WTC11 (cell line): ENCODE results near the gene BMP4. TPM values are rescaled to one million over a fixed set of nuclear protein-coding genes. Genes with fewer than 3 reads are reported as not detected.

ENCODE experiments used
- ATAC-seq: fragments of 200-7000 bp; cut with Tn5 transposase; 2 replicates; pipeline ENCODE4 v1.10.0; 2021; ENCODE audit warnings: mild to moderate bottlenecking, moderate library complexity
- CTCF ChIA-PET: fragments of 300-600 bp; sonication (Branson Sonifier 250); formaldehyde crosslinking; loops from one replicate; lab custom pipeline; 2021; ENCODE audit warnings: antibody characterized with exemption; lab: Charles Lee
- POLR2A ChIA-PET: fragments of 350-600 bp; sonication (Branson Sonifier 250); formaldehyde crosslinking; loops from one replicate; lab custom pipeline; 2021; ENCODE audit warnings: antibody characterized with exemption; lab: Charles Lee
- DNase-seq: peaks from one replicate; pipeline ENCODE4 v3.0.0; 2021; ENCODE audit warnings: low spot score
- H3K27ac Mint-ChIP-seq: 2 replicates; pipeline ENCODE4 v1.8.0; 2021; ENCODE audit warnings: mixed read lengths
- H3K27me3 Mint-ChIP-seq: 2 replicates; pipeline ENCODE4 v1.8.0; 2021; ENCODE audit warnings: low read depth, mild to moderate bottlenecking, moderate library complexity, mixed read lengths
- H3K36me3 Mint-ChIP-seq: 2 replicates; pipeline ENCODE4 v1.8.0; 2021; ENCODE audit warnings: mixed read lengths
- H3K4me1 Mint-ChIP-seq: 2 replicates; pipeline ENCODE4 v1.8.0; 2022; ENCODE audit warnings: mixed read lengths
- H3K4me3 Mint-ChIP-seq: 2 replicates; pipeline ENCODE4 v1.8.0; 2021; ENCODE audit warnings: mild to moderate bottlenecking, moderate library complexity, mixed read lengths
- H3K9me3 Mint-ChIP-seq: 2 replicates; pipeline ENCODE4 v1.8.0; 2021; ENCODE audit warnings: mixed read lengths
- EMX1 ChIP-seq: fragments of 250-450 bp; sonication (Bioruptor Pico); IDR thresholded peaks from 2 replicates; pipeline ENCODE4 v1.8.0; 2021; ENCODE audit warnings: mild to moderate bottlenecking
- ETV6 ChIP-seq: sonication (generic); formaldehyde crosslinking; IDR thresholded peaks from 2 replicates; pipeline ENCODE4 v1.8.1; 2022; ENCODE audit warnings: mild to moderate bottlenecking, missing genetic modification reagents
- JAZF1 ChIP-seq: fragments of 250-450 bp; sonication (Bioruptor Pico); IDR thresholded peaks from 2 replicates; pipeline ENCODE4 v1.9.0; 2021; ENCODE audit warnings: moderate library complexity, mild to moderate bottlenecking, inconsistent platforms
- MAX ChIP-seq: sonication (generic); formaldehyde crosslinking; IDR thresholded peaks from 2 replicates; pipeline ENCODE4 v1.8.0; 2022; ENCODE audit warnings: mild to moderate bottlenecking, missing genetic modification reagents
- MXD4 ChIP-seq: fragments of 250-450 bp; sonication (Bioruptor Pico); IDR thresholded peaks from 2 replicates; pipeline ENCODE4 v1.8.0; 2021; ENCODE audit warnings: mild to moderate bottlenecking, moderate library complexity, borderline replicate concordance
- USF1 ChIP-seq: sonication (generic); formaldehyde crosslinking; IDR thresholded peaks from 2 replicates; pipeline ENCODE4 v1.8.0; 2022; ENCODE audit warnings: mild to moderate bottlenecking, missing genetic modification reagents
- ZBTB43 ChIP-seq: sonication (generic); formaldehyde crosslinking; IDR thresholded peaks from 2 replicates; pipeline ENCODE4 v1.8.1; 2023; ENCODE audit warnings: mild to moderate bottlenecking, missing genetic modification reagents
- ZNF232 ChIP-seq: sonication (generic); formaldehyde crosslinking; IDR thresholded peaks from 2 replicates; pipeline ENCODE4 v1.8.0; 2022; ENCODE audit warnings: mild to moderate bottlenecking, missing genetic modification reagents
- ZNF263 ChIP-seq: sonication (generic); formaldehyde crosslinking; IDR thresholded peaks from 2 replicates; pipeline ENCODE4 v1.8.1; 2022; ENCODE audit warnings: low read depth, mild to moderate bottlenecking, moderate library complexity, missing genetic modification reagents
- ZNF317 ChIP-seq: sonication (generic); formaldehyde crosslinking; IDR thresholded peaks from 2 replicates; pipeline ENCODE4 v1.8.1; 2023; ENCODE audit warnings: low read depth, mild to moderate bottlenecking, moderate library complexity, missing genetic modification reagents, borderline replicate concordance
- ZNF396 ChIP-seq: fragments of 250-450 bp; sonication (Bioruptor Pico); IDR thresholded peaks from 2 replicates; pipeline ENCODE4 v1.8.0; 2021; ENCODE audit warnings: mild to moderate bottlenecking, moderate library complexity, borderline replicate concordance
- ZNF423 ChIP-seq: fragments of 250-450 bp; sonication (Bioruptor Pico); IDR thresholded peaks from 2 replicates; pipeline ENCODE4 v2.1.2; 2022; ENCODE audit warnings: mild to moderate bottlenecking, moderate library complexity
- ZNF425 ChIP-seq: fragments of 250-450 bp; sonication (Bioruptor Pico); conservative IDR thresholded peaks from 2 replicates; pipeline ENCODE4 v1.9.0; 2021; ENCODE audit warnings: mild to moderate bottlenecking
- ZNF532 ChIP-seq: fragments of 250-450 bp; sonication (Bioruptor Pico); IDR thresholded peaks from 2 replicates; pipeline ENCODE4 v1.9.0; 2021; ENCODE audit warnings: mild to moderate bottlenecking, borderline replicate concordance
- ZSCAN18 ChIP-seq: fragments of 250-450 bp; sonication (Bioruptor Pico); IDR thresholded peaks from 2 replicates; pipeline ENCODE4 v2.1.2; 2022; ENCODE audit warnings: mild to moderate bottlenecking, moderate library complexity
- total RNA-seq: library from RNA; stranded (reverse); gene quantifications from 3 replicates; pipeline ENCODE4 v1.2.3, GENCODE V29; 2021

BMP4 gene
- total RNA-seq, 1 experiment from 2014 or later = 7.8 TPM

- TF ChIP-seq ZNF425 (CRISPR knock-in tag) (no peak), JAZF1 (no peak), ZNF423 (CRISPR knock-in tag) (no peak), USF1 (CRISPR knock-in tag) (no peak), EMX1 (CRISPR knock-in tag) (no peak), MAX (no peak), ZSCAN18 (CRISPR knock-in tag) (no peak)
- TF ChIP-seq, all 79 proteins: peak for 0
Observed at GRCh38 chr14:53955229-53955556, 1.4 kb downstream of the BMP4 start (continued).

- Mint-ChIP-seq H3K9me3 (no peaks in the 10 kb centered on the region), H3K4me1 (peaks cover 40% of the 10 kb centered on the region), H3K36me3 (peaks cover 14% of the 10 kb centered on the region), H3K27ac (no peak overlapping the region), H3K4me3 (peak overlapping the region; percentile 93), H3K27me3 (peaks cover 83% of the 10 kb centered on the region)
- TF ChIP-seq ETV6 = no peak
- ChIA-PET CTCF (interaction anchor here (1.4 to 4.5 kb wide), 8 partner anchors 8 to 415 kb away, joined by 4 to 27 read pairs (median 12); no protein-coding TSS in a partner anchor), POLR2A (interaction anchor here (2.6 to 3.4 kb wide), 2 partner anchors 8 to 11 kb away, joined by 10 to 19 read pairs; no protein-coding TSS in a partner anchor)
- ATAC-seq (no peak), DNase-seq (peak; percentile 29)
Observed at GRCh38 chr14:53954551-53955228, 1.9 kb downstream of the BMP4 start.

- ATAC-seq (no peak), DNase-seq (peak; percentile 38)
- ChIA-PET CTCF (interaction anchor here (0.6 to 4.5 kb wide), 10 partner anchors 9 to 414 kb away, joined by 3 to 27 read pairs (median 9); no protein-coding TSS in a partner anchor), POLR2A (interaction anchor here (1.0 to 3.4 kb wide), 2 partner anchors 11 to 218 kb away, joined by 3 to 10 read pairs; no protein-coding TSS in a partner anchor)
- Mint-ChIP-seq H3K27ac (no peak overlapping the region), H3K4me1 (peaks cover 45% of the 10 kb centered on the region), H3K36me3 (peaks cover 17% of the 10 kb centered on the region), H3K9me3 (no peaks in the 10 kb centered on the region), H3K27me3 (peaks cover 82% of the 10 kb centered on the region), H3K4me3 (peak overlapping the region; percentile 93)
- TF ChIP-seq MXD4 (CRISPR knock-in tag) (no peak), ZNF532 (CRISPR knock-in tag) (no peak), ZBTB43 (CRISPR knock-in tag) (no peak), ZNF263 (CRISPR knock-in tag) (no peak), ZNF317 (no peak), ZNF232 (CRISPR knock-in tag) (no peak), ZNF396 (no peak)
Observed at GRCh38 chr14:53953828-53954550, 2.6 kb downstream of the BMP4 start.
